AG10803 (cell line): Measurements from ENCODE around the gene CTNNB1.

Source experiments
- DNase-seq: peaks from one replicate; pipeline ENCODE4 v3.0.0; 2010; ENCODE audit warnings: low read depth
- H3K4me3 ChIP-seq: 2 replicates; pipeline ENCODE4 v1.5.1; 2011; ENCODE audit warnings: mild to moderate bottlenecking, low read length, control low read depth
- TF ChIP-seq, protein P1 (sequence below): conservative IDR thresholded peaks from 2 replicates; pipeline ENCODE4 v1.5.1; 2011; ENCODE audit warnings: mild to moderate bottlenecking, low read length, control low read depth, inconsistent platforms

CTNNB1 gene

DNA sequence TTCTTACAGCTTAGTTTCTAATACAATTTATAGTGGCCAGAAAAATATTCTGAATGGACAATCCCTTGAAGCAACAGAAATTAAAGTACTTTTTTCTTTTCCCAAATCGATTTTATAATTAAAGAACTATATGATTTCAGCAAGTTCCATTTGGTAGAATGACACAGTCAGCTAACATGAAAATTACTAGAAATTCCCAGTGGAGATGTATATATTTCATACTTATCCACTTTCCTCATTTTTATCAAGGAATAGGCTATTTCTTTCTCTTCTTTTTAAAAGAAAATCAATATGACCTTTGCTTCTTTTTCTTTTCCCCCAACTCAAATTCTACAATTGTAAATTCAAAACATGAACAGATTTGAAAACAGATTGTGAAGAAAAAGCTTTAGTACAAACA, 6.4 kb upstream of the CTNNB1 start:
- TF ChIP-seq, protein P1, sequence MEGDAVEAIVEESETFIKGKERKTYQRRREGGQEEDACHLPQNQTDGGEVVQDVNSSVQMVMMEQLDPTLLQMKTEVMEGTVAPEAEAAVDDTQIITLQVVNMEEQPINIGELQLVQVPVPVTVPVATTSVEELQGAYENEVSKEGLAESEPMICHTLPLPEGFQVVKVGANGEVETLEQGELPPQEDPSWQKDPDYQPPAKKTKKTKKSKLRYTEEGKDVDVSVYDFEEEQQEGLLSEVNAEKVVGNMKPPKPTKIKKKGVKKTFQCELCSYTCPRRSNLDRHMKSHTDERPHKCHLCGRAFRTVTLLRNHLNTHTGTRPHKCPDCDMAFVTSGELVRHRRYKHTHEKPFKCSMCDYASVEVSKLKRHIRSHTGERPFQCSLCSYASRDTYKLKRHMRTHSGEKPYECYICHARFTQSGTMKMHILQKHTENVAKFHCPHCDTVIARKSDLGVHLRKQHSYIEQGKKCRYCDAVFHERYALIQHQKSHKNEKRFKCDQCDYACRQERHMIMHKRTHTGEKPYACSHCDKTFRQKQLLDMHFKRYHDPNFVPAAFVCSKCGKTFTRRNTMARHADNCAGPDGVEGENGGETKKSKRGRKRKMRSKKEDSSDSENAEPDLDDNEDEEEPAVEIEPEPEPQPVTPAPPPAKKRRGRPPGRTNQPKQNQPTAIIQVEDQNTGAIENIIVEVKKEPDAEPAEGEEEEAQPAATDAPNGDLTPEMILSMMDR: no peak
- no peak for DNase-seq
- H3K4me3 ChIP-seq: no peak overlapping the region

DNA sequence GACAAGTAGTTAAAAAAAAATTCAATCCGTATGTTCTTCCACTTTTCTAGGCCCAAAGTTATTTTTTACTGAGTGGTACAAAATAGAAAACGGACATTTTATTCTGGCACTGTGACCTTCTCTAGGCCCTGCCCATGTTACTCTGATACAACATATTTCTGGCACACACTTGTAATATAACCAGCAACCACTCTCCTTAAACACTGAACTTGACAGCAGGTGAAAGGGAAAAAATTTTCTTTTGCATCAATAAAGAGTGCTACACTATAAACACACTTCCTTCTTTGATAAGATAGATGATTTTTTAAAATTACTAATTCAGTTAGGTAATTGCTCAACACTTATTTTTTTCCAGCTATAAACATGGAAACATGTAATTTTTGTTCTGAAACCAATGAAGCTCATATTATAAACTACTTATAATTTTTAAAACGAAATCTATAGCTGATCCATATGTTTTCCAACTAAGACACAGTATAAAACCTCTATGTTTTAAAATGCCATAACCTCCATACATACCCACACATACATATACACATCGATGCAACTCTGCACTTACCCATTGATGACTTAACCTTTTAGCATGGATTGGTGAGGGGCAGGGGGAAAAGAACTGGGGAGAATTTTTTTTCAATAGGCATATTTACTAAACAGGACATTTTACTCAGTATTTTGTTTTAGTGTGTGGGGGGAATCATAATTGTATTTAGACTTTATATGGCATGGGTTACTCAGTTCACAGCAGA, 5.3 kb upstream of the CTNNB1 start:
- TF ChIP-seq, protein P1: no peak
- no peak overlapping the region for H3K4me3 ChIP-seq
- DNase-seq: no peak

DNA sequence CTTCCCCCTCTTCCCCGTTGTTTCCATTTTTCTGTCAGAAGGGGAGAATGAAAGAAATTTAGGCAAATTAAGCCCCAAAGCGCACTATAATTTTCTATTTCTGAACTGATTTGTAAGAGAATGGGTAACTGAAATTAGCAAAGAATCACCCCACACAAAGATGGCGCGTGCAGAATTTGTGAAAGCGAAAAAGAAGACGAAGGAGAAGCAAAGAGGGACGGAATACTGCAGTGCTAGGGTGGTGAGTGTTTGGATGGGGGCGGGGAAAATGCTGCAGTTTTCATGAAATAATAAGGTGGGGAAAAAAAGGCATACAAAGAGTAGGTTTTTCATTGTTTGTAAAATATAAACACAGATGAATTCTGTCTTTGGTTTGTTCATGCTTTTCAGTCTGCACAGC, 4.6 kb upstream of the CTNNB1 start:
- no peak overlapping the region for H3K4me3 ChIP-seq
- DNase-seq: no peak
- TF ChIP-seq, protein P1: no peak

DNA sequence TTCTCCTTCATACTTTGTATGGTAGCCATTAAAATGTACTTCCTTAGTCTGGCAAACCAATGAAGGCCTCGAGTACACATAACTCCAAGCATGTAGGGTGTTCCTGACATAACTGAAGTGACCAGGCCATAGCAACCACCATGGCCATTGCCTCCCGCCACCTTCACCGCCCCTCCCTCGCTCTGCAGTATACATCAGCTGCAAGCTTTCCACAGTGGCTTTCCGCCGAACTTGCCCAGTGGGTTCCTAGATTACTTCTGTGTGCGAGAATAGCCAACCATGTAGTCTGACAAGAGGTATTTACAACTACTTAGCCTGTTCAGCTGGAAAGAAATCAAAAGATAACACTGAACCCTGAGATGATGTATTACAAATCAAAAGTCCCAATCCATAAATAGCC, 3.4 kb upstream of the CTNNB1 start:
- TF ChIP-seq, protein P1: no peak
- DNase-seq: no peak
- H3K4me3 ChIP-seq: no peak overlapping the region

DNA sequence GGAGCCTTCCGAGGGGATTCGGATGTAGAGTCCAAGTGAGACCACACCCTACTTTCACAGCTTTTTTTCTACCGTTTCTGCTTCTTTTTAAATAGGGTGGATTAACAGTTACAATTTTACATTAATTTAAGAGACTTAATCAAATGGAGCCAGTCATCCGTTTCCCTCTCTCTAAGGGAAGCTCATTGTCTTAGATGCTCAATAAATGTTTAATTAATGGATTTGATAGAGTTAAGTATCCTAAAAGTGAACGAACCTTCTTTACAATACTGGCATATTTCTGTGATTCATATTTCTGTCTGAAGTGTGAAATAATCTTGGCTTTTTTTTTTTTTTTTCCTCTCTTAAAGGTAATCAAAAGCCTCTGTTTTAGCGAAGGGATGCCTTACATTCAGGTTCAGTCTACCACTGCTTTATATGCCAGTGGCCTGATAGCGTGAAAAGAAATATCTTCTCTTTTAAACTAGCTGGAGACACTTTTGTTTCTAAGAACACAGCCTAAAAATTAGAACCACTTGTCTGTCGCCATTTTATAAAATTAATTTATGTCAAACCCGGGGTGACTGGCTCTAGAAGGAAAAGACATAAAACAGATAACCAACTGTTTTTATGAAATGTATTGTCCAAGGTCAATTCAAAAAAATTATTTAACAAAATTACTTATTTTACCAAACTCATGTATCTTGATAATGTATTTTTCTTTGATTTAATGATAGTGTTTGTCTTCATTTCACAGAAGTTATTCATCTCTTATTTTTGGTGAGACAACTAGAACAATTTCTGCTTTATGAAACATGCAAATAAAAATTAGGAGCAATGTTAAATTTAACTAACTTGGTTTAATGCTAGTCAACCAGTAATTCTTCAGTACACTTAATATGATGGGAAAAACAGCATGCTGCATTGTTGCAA, 2.5 kb upstream of the CTNNB1 start:
- TF ChIP-seq, protein P1: no peak
- no peak overlapping the region for H3K4me3 ChIP-seq
- no peak for DNase-seq

DNA sequence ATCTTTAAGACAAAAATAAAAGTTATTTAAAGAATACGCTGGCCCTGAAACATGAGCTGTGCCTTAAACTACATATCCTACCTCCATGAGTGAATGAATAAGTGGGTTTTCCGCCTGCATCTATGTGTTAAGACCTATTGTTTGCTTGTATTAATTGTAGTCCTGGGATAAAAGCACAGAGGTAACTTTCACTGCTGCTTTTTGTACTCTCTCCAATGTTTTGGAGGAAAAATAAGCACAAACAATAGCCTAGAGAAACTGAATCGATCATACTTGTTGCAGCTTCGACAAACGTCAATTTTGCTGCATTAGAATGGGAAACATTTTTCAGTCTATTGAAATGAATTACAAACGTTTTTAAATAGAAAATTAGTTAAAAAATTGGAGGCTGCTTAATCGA, 1.3 kb upstream of the CTNNB1 start:
- TF ChIP-seq, protein P1: no peak
- DNase-seq: no peak
- H3K4me3 ChIP-seq: no peak overlapping the region
